Epithelial cell of esophagus (primary cell): Measurements from ENCODE around the gene SPATA2L.

Source experiments
- DNase-seq: peaks from one replicate; pipeline ENCODE4 v3.0.0; 2010; ENCODE audit warnings: low read depth
- H3K4me3 ChIP-seq: 2 replicates; pipeline ENCODE4 v1.5.1; 2011; ENCODE audit warnings: mild to moderate bottlenecking, low read length, control low read depth
- CTCF ChIP-seq: IDR thresholded peaks from 2 replicates; pipeline ENCODE4 v1.5.1; 2011; ENCODE audit warnings: low read depth, mild to moderate bottlenecking, low read length, control low read depth, inconsistent platforms; ENCODE audit not compliant: insufficient read depth; ENCODE audit errors: missing control alignments

The SPATA2L gene

GRCh38 chr16:89729863-89730593 lies 28.5 kb upstream of the SPATA2L start:
- no peak for TF ChIP-seq CTCF
- no peak for DNase-seq

DNA sequence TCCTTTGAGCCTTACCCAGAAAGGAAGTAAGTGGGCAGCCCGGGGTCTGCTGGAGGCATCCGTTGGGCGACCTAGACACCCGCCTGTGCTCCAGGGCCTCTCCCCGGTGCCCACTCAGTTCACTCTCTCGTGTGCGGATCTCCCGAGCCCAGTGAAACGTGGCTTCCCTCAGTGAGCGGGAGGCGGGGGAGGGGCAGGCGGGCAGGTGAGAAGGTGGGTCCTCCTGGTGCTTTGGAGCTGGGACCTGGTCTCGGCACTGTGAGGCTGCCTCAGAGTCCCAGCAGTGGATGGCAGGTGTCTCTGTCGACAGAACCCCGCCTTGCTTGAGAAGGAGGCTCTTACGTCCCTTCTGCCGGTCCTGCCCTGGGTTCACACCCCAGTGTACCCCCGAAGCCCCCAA lies 27.8 kb upstream of the SPATA2L start:
- H3K4me3 ChIP-seq = no peak overlapping the region
- DNase-seq = no peak
- no peak for TF ChIP-seq CTCF

More at GRCh38 chr16:89729863-89730593, 28.5 kb upstream of the SPATA2L start:
- no peak overlapping the region for H3K4me3 ChIP-seq

- no peak for TF ChIP-seq CTCF
- no peak overlapping the region for H3K4me3 ChIP-seq
- DNase-seq = no peak
These were observed 26.1 kb upstream of the SPATA2L start for GRCh38 chr16:89727406-89728120.

- peak; percentile 43 for DNase-seq
- TF ChIP-seq CTCF = no peak
- H3K4me3 ChIP-seq = peak overlapping the region; percentile 62
These were observed 22.1 kb upstream of the SPATA2L start for GRCh38 chr16:89723279-89724250.

- TF ChIP-seq CTCF = no peak
- peak overlapping the region; percentile 62 for H3K4me3 ChIP-seq
- peak; percentile 85 for DNase-seq
These were observed 21.1 kb upstream of the SPATA2L start for GRCh38 chr16:89722392-89723278.
